HG03139 (cell line): Measurements from ENCODE around the gene SPOP.
"Not testable (repeated sequence)": the region's sequence is repeated elsewhere in the genome, so short reads cannot be mapped to it uniquely, and the experiment has no call there.

Experiments
- ATAC-seq: cut with Tn5 transposase; IDR thresholded peaks from one replicate; pipeline ENCODE4 v1.9.1; 2021; ENCODE audit not compliant: unreplicated experiment

SPOP gene

DNA sequence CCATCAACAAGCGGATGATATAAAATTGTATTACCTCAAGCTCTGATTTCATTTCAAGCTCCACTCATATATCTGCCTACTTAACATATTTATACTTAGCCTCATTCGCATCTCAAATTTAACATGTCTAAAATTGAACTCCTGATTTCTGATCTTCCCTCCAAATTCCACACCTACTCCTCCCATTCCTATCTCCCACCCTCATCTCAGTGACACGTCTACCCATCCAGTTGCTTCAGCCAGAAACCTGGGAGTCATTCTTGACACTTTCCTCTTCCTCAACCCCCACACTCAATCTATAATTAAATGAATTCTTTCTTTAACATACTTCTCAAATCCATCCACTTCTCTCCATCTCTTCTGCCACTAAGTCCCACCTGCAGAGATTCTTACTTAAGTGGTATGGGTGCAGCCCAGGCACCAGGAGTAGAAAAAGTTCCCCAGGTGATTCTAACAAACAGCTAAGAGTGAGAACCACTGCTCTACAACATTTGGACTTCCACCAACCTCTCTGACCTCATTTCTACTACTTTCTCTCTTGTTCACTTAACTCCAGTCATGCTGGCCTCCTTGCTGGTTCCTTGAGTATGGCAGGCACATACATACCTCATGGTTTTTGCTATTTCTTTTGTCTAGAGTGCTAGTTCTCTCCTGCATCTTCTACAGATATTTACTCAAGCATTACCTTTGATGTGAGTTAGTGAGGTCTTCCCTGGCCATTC lies 18.1 kb downstream of the SPOP start:
- ATAC-seq = no peak

DNA sequence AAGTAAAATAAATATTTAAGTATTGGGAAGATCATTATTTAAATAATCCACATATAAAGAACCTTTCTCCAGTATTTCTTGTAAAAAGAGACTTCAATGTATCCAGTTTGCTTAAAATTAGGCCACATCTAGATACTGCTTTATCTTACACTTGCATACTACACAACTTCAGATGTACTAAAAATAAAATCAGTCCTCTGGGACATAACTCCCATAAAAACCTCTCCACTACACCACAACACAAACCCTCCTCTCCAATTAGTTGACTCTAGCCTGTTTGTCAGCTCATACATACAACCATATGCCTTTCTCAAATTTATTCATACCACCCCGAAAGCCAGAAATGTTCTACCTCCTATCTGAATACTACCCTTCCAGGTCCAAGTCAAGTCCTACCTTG lies 21.6 kb downstream of the SPOP start:
- ATAC-seq = no peak

DNA sequence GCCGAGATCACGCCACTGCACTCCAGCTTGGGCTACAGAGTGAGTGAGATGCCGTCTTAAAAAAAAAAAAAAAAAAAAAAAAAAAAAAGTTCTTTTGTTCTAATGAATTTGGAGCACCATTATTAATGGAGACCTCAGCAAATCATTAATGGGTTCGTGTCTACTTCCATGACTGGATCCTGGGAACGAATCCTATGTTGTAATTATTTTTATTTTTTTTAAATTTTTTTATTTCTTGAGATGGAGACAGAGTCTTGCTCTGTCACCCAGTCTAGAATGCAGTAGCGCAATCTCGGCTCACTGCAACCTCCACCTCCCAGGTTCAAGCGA lies 30.7 kb downstream of the SPOP start:
- no peak for ATAC-seq

- no peak for ATAC-seq
Measured at GRCh38 chr17:49646391-49647255, 31.3 kb downstream of the SPOP start.

DNA sequence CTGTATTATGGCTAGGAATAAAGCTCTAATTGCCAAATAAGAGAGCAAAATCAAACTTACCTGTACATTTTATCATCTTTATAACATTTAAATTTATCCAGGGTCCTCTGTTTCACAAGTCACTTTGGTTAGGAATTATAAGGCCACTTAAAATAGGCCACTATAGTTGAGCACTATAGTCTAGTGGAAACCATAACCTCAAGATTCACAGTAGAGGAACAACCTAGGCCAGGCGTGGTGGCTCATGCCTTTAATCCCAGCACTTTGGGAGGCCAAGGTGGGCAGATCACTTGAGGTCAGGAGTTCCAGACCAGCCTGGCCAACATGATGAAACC lies 31.9 kb downstream of the SPOP start:
- not testable (repeated sequence) for ATAC-seq

DNA sequence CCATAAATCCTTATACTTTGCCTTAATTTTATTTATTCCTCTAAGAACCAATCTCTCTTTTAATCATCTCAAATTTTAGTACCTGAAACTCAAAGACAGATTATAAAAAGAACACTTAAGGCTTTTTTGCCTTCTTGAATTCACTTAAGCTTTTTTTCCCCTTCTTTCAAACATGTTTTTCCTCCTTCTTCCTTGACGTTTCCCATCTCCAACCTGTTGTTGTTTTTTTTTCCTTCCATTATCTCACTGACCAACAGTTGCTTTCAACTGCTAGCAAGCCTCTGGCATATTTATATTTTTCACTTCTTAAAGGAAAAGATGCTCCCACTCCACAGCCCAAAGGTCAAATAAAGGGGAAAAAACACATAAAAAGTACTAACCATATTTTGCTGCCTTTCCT lies 32.2 kb downstream of the SPOP start:
- ATAC-seq = no peak

GRCh38 chr17:49640556-49640955 lies 37.3 kb downstream of the SPOP start:
- no peak for ATAC-seq

GRCh38 chr17:49638818-49639217 lies 39.1 kb downstream of the SPOP start:
- no peak for ATAC-seq

GRCh38 chr17:49637739-49638138 lies 40.2 kb downstream of the SPOP start:
- ATAC-seq = no peak

GRCh38 chr17:49637050-49637449 lies 40.8 kb downstream of the SPOP start:
- no peak for ATAC-seq

DNA sequence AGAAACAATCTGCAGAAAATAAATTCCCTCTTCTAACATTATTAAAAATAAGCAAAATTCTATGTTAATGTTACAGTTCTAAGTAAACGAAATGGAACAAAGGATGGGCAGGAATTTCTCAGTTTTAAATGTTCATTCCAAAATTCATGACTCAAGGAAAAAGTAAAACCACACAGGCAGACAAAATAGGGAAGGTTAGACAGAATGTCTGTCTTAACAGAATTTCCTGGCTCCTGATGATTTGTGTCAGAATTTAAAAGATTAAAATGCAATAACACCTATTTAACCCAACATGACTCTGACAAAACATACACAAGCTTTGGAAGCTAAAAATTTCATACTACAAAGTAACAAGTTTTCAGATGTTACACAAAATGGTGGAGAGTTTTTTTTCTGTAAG lies 42.8 kb downstream of the SPOP start:
- ATAC-seq = no peak

DNA sequence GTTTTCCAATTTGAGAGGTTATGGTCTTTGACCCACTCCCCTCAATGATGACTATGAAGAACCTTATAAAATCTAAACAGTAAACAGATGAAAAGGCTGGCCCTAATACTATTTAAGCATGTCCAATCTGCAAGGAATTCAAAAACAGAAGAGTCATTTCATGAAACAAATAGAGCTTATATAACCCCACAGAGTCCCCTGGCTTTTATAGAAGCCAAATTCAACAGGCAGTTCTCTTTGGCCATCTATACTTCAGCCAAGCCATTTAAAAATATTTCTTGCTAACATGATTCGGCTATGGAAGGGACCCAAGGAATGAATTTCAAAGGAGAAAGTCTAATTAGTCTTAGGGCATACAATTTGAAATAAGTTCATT lies 43.4 kb downstream of the SPOP start:
- ATAC-seq = no peak

- no peak for ATAC-seq
Measured at GRCh38 chr17:49633762-49634484, 44.0 kb downstream of the SPOP start.

DNA sequence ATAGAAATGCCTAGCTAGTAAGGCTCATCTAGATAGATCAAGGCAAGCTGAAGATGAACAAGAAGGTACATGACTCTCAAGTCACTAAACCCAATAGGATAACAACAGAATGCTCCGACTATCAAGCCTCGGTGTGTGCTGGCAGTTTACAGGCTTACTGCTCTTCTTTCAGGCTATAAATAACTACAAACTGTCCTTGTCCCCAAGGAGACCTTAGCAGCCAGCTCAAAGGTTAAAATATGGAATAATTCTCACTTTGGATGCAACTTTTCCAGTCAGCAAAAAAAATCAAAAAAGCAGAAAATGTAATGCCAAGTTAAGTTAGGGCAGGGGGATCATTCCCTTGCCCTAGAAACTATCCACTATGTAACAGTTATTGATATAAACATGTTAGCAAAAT lies 44.6 kb downstream of the SPOP start:
- ATAC-seq = no peak

DNA sequence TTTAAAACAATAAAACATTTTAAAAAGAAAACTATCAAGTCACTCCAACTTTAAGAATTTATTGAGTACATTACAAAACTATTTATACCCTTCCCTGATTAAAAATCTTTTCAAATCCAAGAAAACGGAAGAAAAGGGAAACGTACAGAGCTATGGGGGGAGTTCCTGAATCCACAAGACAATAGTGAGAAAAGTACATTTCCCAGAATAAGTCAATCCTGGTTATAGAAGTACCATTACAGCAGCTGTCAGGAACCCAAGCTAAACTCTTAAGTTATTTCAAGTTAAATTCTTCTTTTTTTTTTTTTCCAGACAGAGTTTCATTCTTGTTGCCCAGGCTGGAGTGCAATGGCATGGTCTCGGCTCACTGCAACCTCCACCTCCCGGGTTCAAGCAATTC lies 45.7 kb downstream of the SPOP start:
- no peak for ATAC-seq

DNA sequence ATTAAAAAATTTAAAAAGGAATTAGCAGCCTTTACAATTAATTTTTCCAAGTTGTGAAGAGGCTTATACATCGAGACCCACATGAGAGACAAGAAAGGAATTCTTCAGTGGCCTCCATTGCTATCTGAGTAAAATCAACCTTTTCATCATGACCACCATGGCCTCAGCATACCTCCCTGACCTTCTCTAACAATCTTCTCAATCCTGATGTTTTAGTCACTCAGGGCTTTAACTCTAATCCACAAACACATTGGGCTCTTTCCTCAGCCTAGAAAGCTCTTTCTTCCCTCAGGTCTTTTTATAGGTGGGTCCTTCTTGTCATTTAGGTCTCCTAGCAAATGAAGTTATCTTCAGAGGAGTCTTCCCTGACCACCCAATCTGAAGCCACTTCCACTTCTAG lies 46.4 kb downstream of the SPOP start:
- no peak for ATAC-seq

GRCh38 chr17:49630113-49630900 lies 47.6 kb downstream of the SPOP start:
- no peak for ATAC-seq

- ATAC-seq = no peak
Measured at GRCh38 chr17:49629447-49629846, 48.5 kb downstream of the SPOP start.

GRCh38 chr17:49624896-49625295 lies 53.0 kb downstream of the SPOP start:
- ATAC-seq = no peak

- no peak for ATAC-seq
Measured at GRCh38 chr17:49621946-49622529, 55.9 kb downstream of the SPOP start.

DNA sequence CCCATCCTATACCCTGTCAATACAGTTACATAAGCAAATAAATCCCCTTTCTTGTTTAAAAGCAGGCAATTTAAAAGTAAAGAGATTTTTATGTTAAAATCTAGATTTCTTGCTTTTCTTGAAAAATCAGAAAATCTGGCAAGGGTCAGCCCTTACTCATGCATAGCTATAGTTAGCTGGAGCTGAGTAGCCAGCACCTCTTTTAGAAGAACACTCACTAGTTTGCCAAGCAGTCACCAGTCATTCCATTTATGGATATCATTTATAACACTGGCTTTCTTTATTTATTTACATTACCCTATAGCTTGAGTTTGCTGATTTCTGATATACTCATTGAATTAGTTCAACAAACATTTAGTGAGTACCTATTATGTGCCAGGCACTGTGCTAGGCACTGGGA lies 56.5 kb downstream of the SPOP start:
- no peak for ATAC-seq
